ENCODE data around the gene FBXL19. TPM values are rescaled to one million over a fixed set of nuclear protein-coding genes. Genes with fewer than 3 reads are reported as not detected.

FBXL19 gene
- total RNA-seq, 1 donor, result 9.8 TPM

DNA sequence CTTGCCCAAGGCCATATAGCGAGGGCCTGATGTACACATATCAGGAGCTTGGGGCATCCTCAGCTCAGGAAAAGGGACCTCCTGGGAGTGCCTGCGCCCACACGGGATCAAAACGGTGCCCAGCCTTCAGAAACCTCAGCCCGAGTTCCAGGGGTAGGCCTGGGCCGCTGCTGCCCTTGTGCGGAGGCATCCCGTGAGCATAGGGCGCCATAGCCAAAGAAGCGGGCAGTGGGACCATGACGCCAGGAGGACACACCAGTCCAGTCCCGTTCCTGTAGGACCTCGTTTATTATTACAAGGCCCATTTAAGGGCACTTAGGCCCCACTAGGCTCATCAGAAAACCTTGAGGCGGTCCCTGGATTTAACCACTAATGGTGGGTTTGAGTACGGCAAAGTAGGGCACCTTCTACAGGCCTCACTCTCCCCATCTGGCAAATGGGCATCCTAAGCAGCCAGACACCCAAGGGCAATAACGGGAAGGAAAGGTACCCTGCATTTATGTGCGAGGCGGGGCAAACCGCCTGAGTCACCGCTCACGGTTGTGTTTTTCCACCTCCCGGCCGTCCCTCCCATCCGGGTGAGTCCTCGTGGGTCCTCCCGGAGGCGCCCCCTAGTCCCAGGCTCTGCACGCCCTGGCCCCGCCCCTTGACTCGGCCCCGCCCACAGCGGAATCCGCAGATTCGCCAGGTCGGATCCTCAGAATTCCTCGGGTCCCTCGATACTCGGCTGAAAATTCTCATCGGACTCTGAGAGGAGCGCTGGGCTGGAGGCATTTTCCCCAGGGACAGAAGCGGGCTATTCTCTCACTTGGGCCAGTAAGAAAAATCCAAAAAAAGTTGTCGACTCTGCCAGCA is 33.5 kb downstream of the FBXL19 start:
- peak; percentile 84 for DNase-seq (ENCODE audit: low read depth)
- TF ChIP-seq, protein P1, sequence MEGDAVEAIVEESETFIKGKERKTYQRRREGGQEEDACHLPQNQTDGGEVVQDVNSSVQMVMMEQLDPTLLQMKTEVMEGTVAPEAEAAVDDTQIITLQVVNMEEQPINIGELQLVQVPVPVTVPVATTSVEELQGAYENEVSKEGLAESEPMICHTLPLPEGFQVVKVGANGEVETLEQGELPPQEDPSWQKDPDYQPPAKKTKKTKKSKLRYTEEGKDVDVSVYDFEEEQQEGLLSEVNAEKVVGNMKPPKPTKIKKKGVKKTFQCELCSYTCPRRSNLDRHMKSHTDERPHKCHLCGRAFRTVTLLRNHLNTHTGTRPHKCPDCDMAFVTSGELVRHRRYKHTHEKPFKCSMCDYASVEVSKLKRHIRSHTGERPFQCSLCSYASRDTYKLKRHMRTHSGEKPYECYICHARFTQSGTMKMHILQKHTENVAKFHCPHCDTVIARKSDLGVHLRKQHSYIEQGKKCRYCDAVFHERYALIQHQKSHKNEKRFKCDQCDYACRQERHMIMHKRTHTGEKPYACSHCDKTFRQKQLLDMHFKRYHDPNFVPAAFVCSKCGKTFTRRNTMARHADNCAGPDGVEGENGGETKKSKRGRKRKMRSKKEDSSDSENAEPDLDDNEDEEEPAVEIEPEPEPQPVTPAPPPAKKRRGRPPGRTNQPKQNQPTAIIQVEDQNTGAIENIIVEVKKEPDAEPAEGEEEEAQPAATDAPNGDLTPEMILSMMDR (IDR thresholded peaks at IDR 0.05; ENCODE audit: insufficient read depth, low read length), result peak; percentile 32
- peak overlapping the region; percentile 87 for H3K4me3 ChIP-seq (ENCODE audit: low read depth, low read length)

GRCh38 chr16:30957456-30958174 is 34.2 kb downstream of the FBXL19 start, which contains the start of gene SETD1A:
Gene SETD1A, plus strand, starts transcription at chr16:30957754. Its CDS starts 978 bp downstream, at chr16:30958732.
- TF ChIP-seq, protein P1 (IDR thresholded peaks at IDR 0.05; ENCODE audit: insufficient read depth, low read length), result no peak
- peak within 1 kb of the TSS; percentile 87 for H3K4me3 ChIP-seq (ENCODE audit: low read depth, low read length)
- peak; percentile 96 for DNase-seq (ENCODE audit: low read depth)

GRCh38 chr16:30958175-30959079 is 35.1 kb downstream of the FBXL19 start:
- TF ChIP-seq, protein P1 (IDR thresholded peaks at IDR 0.05; ENCODE audit: insufficient read depth, low read length), result no peak
- peak; percentile 48 for DNase-seq (ENCODE audit: low read depth)
- peak overlapping the region; percentile 87 for H3K4me3 ChIP-seq (ENCODE audit: low read depth, low read length)

DNA sequence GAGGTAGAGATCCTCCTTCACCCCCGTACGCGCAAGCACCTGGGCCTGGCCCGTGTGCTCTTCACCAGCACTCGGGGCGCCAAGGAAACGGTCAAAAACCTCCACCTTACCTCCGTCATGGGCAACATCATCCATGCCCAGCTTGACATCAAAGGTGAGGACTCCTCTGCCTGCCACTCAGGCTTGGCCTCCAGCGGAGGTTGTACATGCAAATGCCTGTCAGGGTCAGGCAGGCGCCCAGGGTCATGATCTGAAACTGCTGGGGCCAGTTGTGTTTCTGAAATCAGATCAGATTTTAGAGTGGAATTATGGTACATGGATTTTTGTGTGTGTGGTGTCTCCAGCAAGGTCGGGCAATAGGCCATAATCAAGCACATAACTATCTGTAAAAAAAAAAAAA is 38.0 kb downstream of the FBXL19 start:
- DNase-seq (ENCODE audit: low read depth), result no peak
- no peak overlapping the region for H3K4me3 ChIP-seq (ENCODE audit: low read depth, low read length)
- TF ChIP-seq, protein P1 (IDR thresholded peaks at IDR 0.05; ENCODE audit: insufficient read depth, low read length), result no peak

GRCh38 chr16:30963925-30964511 is 40.6 kb downstream of the FBXL19 start:
- H3K4me3 ChIP-seq (ENCODE audit: low read depth, low read length), result no peak overlapping the region
- DNase-seq (ENCODE audit: low read depth), result no peak
- TF ChIP-seq, protein P1 (IDR thresholded peaks at IDR 0.05; ENCODE audit: insufficient read depth, low read length), result no peak
